ENCODE measurements around the gene ZP4. TPM values are rescaled to one million over a fixed set of nuclear protein-coding genes. Genes with fewer than 3 reads are reported as not detected.

Gene ZP4
- total and polyA plus RNA-seq, 2 of the 13 experiments (the other 11 are each of a cell fraction or from before 2014, with no cell fraction given): not detected

- TF ChIP-seq ZBTB40 (IDR thresholded peaks at IDR 0.05) (no peak), ZBTB40 (CRISPR knock-in tag; IDR thresholded peaks at IDR 0.05) (peak; percentile 61; the same call in 1 of the 2 replicates), GABPA (IDR thresholded peaks at IDR 0.05; ENCODE audit: low read depth, low read length) (no peak), GABPA (CRISPR knock-in tag; IDR thresholded peaks at IDR 0.05; ENCODE audit: low read depth) (peak; percentile 44; the same call in 1 of the 2 replicates), ZMYM3 (CRISPR knock-in tag; IDR thresholded peaks at IDR 0.05) (no peak), ZNF138 (CRISPR knock-in tag; IDR thresholded peaks at IDR 0.05; ENCODE audit: low read depth) (no peak), ZSCAN22 (CRISPR knock-in tag; IDR thresholded peaks at IDR 0.05) (no peak), MTA1 (CRISPR knock-in tag; IDR thresholded peaks at IDR 0.05; ENCODE audit: borderline replicate concordance) (no peak; the same call in 1 of the 2 replicates), ZNF839 (CRISPR knock-in tag; IDR thresholded peaks at IDR 0.05; ENCODE audit: borderline replicate concordance) (no peak), MAFG (CRISPR knock-in tag; IDR thresholded peaks at IDR 0.05) (no peak), LBX2 (CRISPR knock-in tag; IDR thresholded peaks at IDR 0.05; ENCODE audit: borderline replicate concordance) (0 out of 2 replicates have a peak, but pooled peaks have one; percentile 48), IKZF1 (IDR thresholded peaks at IDR 0.05) (no peak), PITX1 (CRISPR knock-in tag; IDR thresholded peaks at IDR 0.05) (peak; percentile 63; the same call in 1 of the 2 replicates), ZSCAN5A (CRISPR knock-in tag; IDR thresholded peaks at IDR 0.05; ENCODE audit: borderline replicate concordance) (peak; percentile 19; the same call in 1 of the 2 replicates)
Observed at GRCh38 chr1:237864338-237865244, 26.1 kb downstream of the ZP4 start (continued).

All from HepG2 (cell line).